ENCODE data around the gene PHC2. TPM values are rescaled to one million over a fixed set of nuclear protein-coding genes. Genes with fewer than 3 reads are reported as not detected.

Gene PHC2
- total and polyA plus RNA-seq, 9 of the 15 experiments (the other 6 are each of a cell fraction or from before 2014, with no cell fraction given), result 3.1 to 67.6 (median 34.6) TPM

GRCh38 chr1:33338440-33339211 lies 92.3 kb downstream of the PHC2 start:
- DNase-seq (ENCODE audit: extremely low read depth in 1 of 4, low spot score in 3 of 4) (peak in 1 of 4 experiments; percentile 35), FAIRE-seq (peak; percentile 56), ATAC-seq (peak; percentile 60)
- Histone ChIP-seq H3K27me3 (ENCODE audit: control insufficient read depth in 2 of 2, insufficient read depth in 2 of 2, low read length in 2 of 2) (no peaks in the 10 kb centered on the region), H3K4me2 (ENCODE audit: insufficient read depth, low read length) (peak overlapping the region; percentile 4), H4K20me1 (replicated peaks; ENCODE audit: control insufficient read depth, insufficient read depth, low read length) (peaks cover 38% of the 10 kb centered on the region), H2AFZ (ENCODE audit: low read depth, low read length) (no peak overlapping the region), H3K4me1 (replicated peaks in 1 of 2; ENCODE audit: control insufficient read depth in 2 of 2, insufficient read depth in 2 of 2, low read length in 2 of 2) (peaks cover 8 to 14% of the 10 kb centered on the region in 2 experiments; a peak in 4 of 5 replicates), H3K9me3 (replicated peaks; ENCODE audit: control insufficient read depth, insufficient read depth, low read depth, low read length) (no peaks in the 10 kb centered on the region), H3K27ac (ENCODE audit: extremely low read depth, low read depth, low read length) (peak overlapping the region; percentile 31; the same call in 1 of the 3 replicates), H3K9me1 (ENCODE audit: control insufficient read depth, insufficient read depth, low read length) (peaks cover 13% of the 10 kb centered on the region), H3K79me2 (ENCODE audit: control insufficient read depth, insufficient read depth, low read length) (peaks cover 33% of the 10 kb centered on the region), H3K9ac (ENCODE audit: insufficient read depth in 1 of 2, low read depth in 2 of 2, low read length in 2 of 2) (peak overlapping the region in 1 of 2 experiments; percentile 10; a peak in 1 of 4 replicates), H3K4me3 (no peak overlapping the region), H3K36me3 (ENCODE audit: control insufficient read depth, insufficient read depth, low read length) (peaks cover 37% of the 10 kb centered on the region)
- intact Hi-C loops (cut with micrococcal nuclease), result no loop called here
- ChIA-PET CTCF (ENCODE audit: low intra/inter-chr PET ratio) (interaction anchor here (0.6 kb wide), 1 partner anchor 52 kb away, joined by 3 read pairs; no protein-coding TSS in a partner anchor), POLR2A (interaction anchor here (0.5 to 2.2 kb wide), 12 partner anchors 9 to 626 kb away, joined by 3 to 13 read pairs (median 4); no protein-coding TSS in a partner anchor)
- BruUV-seq (replicated peaks), result no TSS peak
- in situ Hi-C loops (cut with MboI), result no loop called here
- 23% methylated on average over 14 of the region's 14 CpGs for WGBS (ENCODE audit: insufficient coverage, low coverage, missing lambda C conversion rate)
- TF ChIP-seq HINFP (tag; conservative IDR thresholded peaks at IDR 0.05; ENCODE audit: low read depth), result 0 out of 2 replicates have a peak, but pooled peaks have one; percentile 21
- 0 out of 2 replicates have a peak, but pooled peaks have one; percentile 22 for TF ChIP-seq DPF2 (IDR thresholded peaks at IDR 0.05)
- no peak for TF ChIP-seq U2AF1 (optimal IDR thresholded peaks at IDR 0.05; ENCODE audit: low read depth, low read length)
- TF ChIP-seq CEBPG (CRISPR knock-in tag; IDR thresholded peaks at IDR 0.05), result no peak
- 0 out of 4 replicates have a peak, but pooled peaks of 1 of the 2 experiments have one; percentile 41 for TF ChIP-seq CEBPG (tag; conservative IDR thresholded peaks at IDR 0.05 in 1 of 2, IDR thresholded peaks at IDR 0.05 in 1 of 2)
- peak; percentile 47; the same call in 1 of the 2 replicates for TF ChIP-seq BACH1 (tag; IDR thresholded peaks at IDR 0.05)
- TF ChIP-seq BDP1 (IDR thresholded peaks at IDR 0.05; ENCODE audit: insufficient read depth, insufficient read length), result no peak
- TF ChIP-seq ZNF444 (CRISPR knock-in tag; IDR thresholded peaks at IDR 0.05), result no peak
- TF ChIP-seq HDAC1 (IDR thresholded peaks at IDR 0.05), result peak in 1 of 2 experiments; percentile 43; a peak in 1 of 4 replicates
- TF ChIP-seq CEBPB (tag; IDR thresholded peaks at IDR 0.05), result peak; percentile 43; the same call in 1 of the 2 replicates

Measured in K562 (cell line).